ENCODE data around the gene CD48. TPM values are rescaled to one million over a fixed set of nuclear protein-coding genes. Genes with fewer than 3 reads are reported as not detected.
A peak's percentile ranks its signal among the peaks of the same experiment; 100 is the strongest.

CD48 gene
- total RNA-seq, 2 donors from 2014 or later, result 4.9 to 9.2 TPM

DNA sequence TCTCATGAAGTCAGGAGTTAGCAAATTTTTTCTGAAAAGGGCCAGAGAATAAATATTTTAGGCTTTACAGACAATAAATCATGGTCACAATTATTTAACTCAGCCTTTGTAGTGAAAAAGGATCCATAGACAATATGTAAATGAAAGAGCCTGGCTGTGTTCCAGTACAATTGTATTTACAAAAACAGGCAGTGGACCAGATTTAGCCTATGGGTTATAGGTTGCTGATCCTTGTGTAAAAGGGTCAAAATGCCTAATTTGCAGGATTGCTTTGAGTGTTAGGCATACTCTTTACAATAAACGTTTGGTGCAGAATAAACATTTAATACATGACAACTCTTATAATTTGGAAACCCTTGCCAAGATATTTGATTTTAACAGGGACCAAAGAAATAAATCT lies 33.9 kb upstream of the CD48 start:
- Histone ChIP-seq H3K27me3 (no peaks in the 10 kb centered on the region), H3K36me3 (no peaks in the 10 kb centered on the region), H3K4me3 (no peak overlapping the region), H3K9me3 (no peaks in the 10 kb centered on the region), H3K4me1 (no peaks in the 10 kb centered on the region), H3K27ac (no peak overlapping the region), H3K9ac (ENCODE audit: low read depth in 2 of 2, low read length in 2 of 2) (no peak overlapping the region)
- TF ChIP-seq CTCF (IDR thresholded peaks at IDR 0.05), result no peak
- DNase-seq, result no peak
- intact Hi-C loops (cut with DNase I), result no loop called here

DNA sequence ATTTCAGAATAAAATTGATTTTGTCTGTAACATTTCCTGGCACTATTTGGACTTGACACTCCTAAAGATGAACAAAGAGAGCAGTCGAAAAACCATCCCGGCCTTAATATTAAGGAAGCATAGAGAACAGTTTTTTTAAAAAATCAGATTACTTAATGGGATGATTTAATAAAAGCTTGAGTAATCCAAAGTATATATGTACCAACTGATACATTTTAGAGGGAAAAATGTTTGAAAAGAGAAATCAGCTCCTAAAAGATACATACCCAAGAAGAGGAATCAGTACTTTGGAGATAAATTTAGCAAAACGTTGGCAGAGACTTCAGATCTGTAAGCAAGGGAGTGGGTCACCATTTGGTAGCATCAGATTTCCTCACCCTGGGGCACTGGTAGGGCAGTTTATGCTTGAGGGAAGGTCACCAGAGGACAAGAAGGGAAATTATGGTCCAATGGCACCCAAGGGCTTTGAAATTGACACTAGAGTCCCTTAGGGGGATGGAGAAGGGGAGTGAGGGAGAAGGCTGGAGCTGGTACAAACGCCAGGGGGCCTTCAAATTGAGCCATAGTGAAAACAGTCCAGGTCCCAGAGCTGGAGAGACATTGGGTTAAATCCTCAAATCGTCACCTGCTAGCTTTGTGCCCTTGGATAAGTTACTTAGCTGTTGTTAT lies 33.4 kb upstream of the CD48 start:
- TF ChIP-seq CTCF (IDR thresholded peaks at IDR 0.05), result no peak
- intact Hi-C loops (cut with DNase I), result no loop called here
- no peak for DNase-seq
- Histone ChIP-seq H3K9ac (ENCODE audit: low read depth in 2 of 2, low read length in 2 of 2) (no peak overlapping the region), H3K27me3 (no peaks in the 10 kb centered on the region), H3K27ac (no peak overlapping the region), H3K36me3 (no peaks in the 10 kb centered on the region), H3K9me3 (no peaks in the 10 kb centered on the region), H3K4me3 (no peak overlapping the region), H3K4me1 (no peaks in the 10 kb centered on the region)

GRCh38 chr1:160744199-160744851 lies 32.7 kb upstream of the CD48 start:
- H3K9ac ChIP-seq (ENCODE audit: low read depth in 2 of 2, low read length in 2 of 2), result no peak overlapping the region
- H3K36me3 ChIP-seq, result no peaks in the 10 kb centered on the region
- H3K4me3 ChIP-seq, result no peak overlapping the region
- no peaks in the 10 kb centered on the region for H3K9me3 ChIP-seq
- TF ChIP-seq CTCF (IDR thresholded peaks at IDR 0.05), result no peak
- no peaks in the 10 kb centered on the region for H3K4me1 ChIP-seq
- H3K27me3 ChIP-seq, result no peaks in the 10 kb centered on the region
- H3K27ac ChIP-seq, result no peak overlapping the region
- intact Hi-C loops (cut with DNase I), result no loop called here
- no peak for DNase-seq

DNA sequence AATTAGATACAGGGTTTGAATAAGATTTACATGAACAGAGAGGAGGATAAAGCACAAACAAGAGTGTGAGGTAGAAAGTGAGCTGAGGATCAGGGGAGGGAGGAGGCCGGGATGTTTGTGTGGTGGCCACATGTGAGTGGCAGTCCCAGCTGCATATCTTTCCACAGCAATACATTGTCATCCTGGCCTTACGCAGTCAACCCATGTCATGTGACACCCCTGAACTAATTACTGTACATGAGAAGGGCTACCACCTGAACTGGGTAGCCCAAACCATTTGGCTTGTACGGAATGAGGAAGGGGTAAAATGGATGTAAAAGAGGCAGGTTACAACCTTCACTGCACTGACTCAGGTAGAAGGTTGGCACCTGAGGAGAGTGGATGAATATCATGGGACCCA lies 31.6 kb upstream of the CD48 start:
- H3K9ac ChIP-seq (ENCODE audit: low read depth in 2 of 2, low read length in 2 of 2), result no peak overlapping the region
- H3K36me3 ChIP-seq, result no peaks in the 10 kb centered on the region
- intact Hi-C loops (cut with DNase I), result no loop called here
- no peak for DNase-seq
- TF ChIP-seq CTCF (IDR thresholded peaks at IDR 0.05), result no peak
- H3K27me3 ChIP-seq, result no peaks in the 10 kb centered on the region
- H3K27ac ChIP-seq, result no peak overlapping the region
- no peaks in the 10 kb centered on the region for H3K9me3 ChIP-seq
- H3K4me3 ChIP-seq, result no peak overlapping the region
- no peaks in the 10 kb centered on the region for H3K4me1 ChIP-seq

DNA sequence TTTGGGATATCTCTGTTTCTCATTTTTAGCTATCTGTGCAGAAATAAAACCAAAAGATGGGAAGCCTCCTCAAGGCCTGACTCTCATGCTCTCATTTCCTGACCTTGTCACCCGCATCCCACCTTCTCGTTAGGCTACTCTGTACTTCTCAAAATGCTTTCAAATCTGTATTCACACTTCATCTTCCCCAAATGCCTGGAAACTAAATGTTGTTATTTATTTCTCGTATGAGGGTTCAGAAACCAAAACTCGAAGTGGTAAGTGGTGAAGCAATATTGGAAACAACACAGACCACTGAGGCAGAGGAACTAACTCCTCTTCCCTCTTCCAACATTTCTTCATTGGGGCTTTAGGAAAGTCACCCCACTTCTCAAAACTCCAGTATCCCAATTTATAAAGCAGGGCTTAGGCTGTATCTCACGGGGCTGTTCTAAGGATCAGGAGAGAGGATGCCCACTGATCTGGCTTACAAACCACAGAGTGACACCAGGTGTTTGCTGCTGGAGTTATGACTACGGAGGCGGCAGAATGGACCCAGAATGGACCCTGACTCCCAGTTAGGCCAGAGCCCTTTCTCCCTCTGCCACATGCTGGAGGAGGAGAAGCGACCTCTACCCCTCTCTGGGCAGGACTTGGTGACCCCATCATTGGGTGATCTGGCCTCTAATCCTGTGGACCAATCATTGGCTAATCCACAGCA lies 31.0 kb upstream of the CD48 start:
- no peaks in the 10 kb centered on the region for H3K36me3 ChIP-seq
- H3K27ac ChIP-seq, result no peak overlapping the region
- no peak for TF ChIP-seq CTCF (IDR thresholded peaks at IDR 0.05)
- H3K4me3 ChIP-seq, result no peak overlapping the region
- DNase-seq, result no peak
- H3K27me3 ChIP-seq, result no peaks in the 10 kb centered on the region
- intact Hi-C loops (cut with DNase I), result no loop called here
- H3K9me3 ChIP-seq, result no peaks in the 10 kb centered on the region
- peak overlapping the region in 1 of 2 donors; percentile 4 for H3K9ac ChIP-seq (ENCODE audit: low read depth in 2 of 2, low read length in 2 of 2)
- H3K4me1 ChIP-seq, result no peaks in the 10 kb centered on the region

Measured in colonic mucosa (tissue), 4 donors.